H9 (cell line): Measurements from ENCODE around the gene PLEKHO1. TPM values are rescaled to one million over a fixed set of nuclear protein-coding genes. Genes with fewer than 3 reads are reported as not detected.

Experiments
- DNase-seq: peaks from one replicate; pipeline ENCODE4 v3.0.0-alpha.2; 2017
- H2AFZ ChIP-seq: one replicate; pipeline ENCODE4 v1.6.1; 2013; ENCODE audit warnings: mild to moderate bottlenecking, low read length, control low read depth, moderate library complexity
- H2AK5ac ChIP-seq: 2 replicates; pipeline ENCODE4 v1.6.1; 2013; ENCODE audit warnings: low read length, control low read depth, mixed read lengths; ENCODE audit not compliant: insufficient read length
- H2BK120ac ChIP-seq: one replicate; pipeline ENCODE4 v1.6.1; 2013; ENCODE audit warnings: low read depth, mild to moderate bottlenecking, low read length, control low read depth, inconsistent platforms; ENCODE audit not compliant: poor library complexity, severe bottlenecking
- H2BK12ac ChIP-seq: 2 replicates; pipeline ENCODE4 v1.6.1; 2013; ENCODE audit warnings: low read length, control low read depth, mixed read lengths, low read depth; ENCODE audit not compliant: insufficient read length
- H2BK15ac ChIP-seq: 2 replicates; pipeline ENCODE4 v1.6.1; 2013; ENCODE audit warnings: low read depth, low read length, control low read depth
- H2BK20ac ChIP-seq: one replicate; pipeline ENCODE4 v1.6.1; 2013; ENCODE audit warnings: low read depth, mild to moderate bottlenecking, low read length, control low read depth, inconsistent platforms; ENCODE audit not compliant: poor library complexity, severe bottlenecking
- H2BK5ac ChIP-seq: 2 replicates; pipeline ENCODE4 v1.6.1; 2013; ENCODE audit warnings: low read length, control low read depth, mixed read lengths; ENCODE audit not compliant: insufficient read length
- H3K14ac ChIP-seq: 2 replicates; pipeline ENCODE4 v1.6.1; 2013; ENCODE audit warnings: low read length, control low read depth; ENCODE audit not compliant: insufficient read depth
- H3K18ac ChIP-seq: 2 replicates; pipeline ENCODE4 v1.6.1; 2013; ENCODE audit warnings: low read depth, mild to moderate bottlenecking, mixed read lengths, low read length, control low read depth; ENCODE audit not compliant: insufficient read length
- H3K23ac ChIP-seq: 2 replicates; pipeline ENCODE4 v1.6.1; 2013; ENCODE audit warnings: low read length, control low read depth, mixed read lengths, low read depth; ENCODE audit not compliant: insufficient read length
- H3K23me2 ChIP-seq: 2 replicates; pipeline ENCODE4 v1.6.1; 2013; ENCODE audit warnings: low read depth, mild to moderate bottlenecking, mixed read lengths, low read length, control low read depth; ENCODE audit not compliant: insufficient read length, poor library complexity, severe bottlenecking
- H3K27ac ChIP-seq: 2 replicates; pipeline ENCODE4 v1.5.1; 2013; ENCODE audit warnings: low read length, control low read depth, mixed read lengths, low read depth; ENCODE audit not compliant: insufficient read length
- H3K27me3 ChIP-seq: 2 replicates; pipeline ENCODE4 v1.6.1; 2013; ENCODE audit warnings: low read length, control low read depth, inconsistent platforms; ENCODE audit not compliant: insufficient read depth
- H3K4ac ChIP-seq: 2 replicates; pipeline ENCODE4 v1.6.1; 2013; ENCODE audit warnings: low read depth, mild to moderate bottlenecking, control low read depth, inconsistent platforms, low read length, moderate library complexity
- H3K4me1 ChIP-seq: 2 replicates; pipeline ENCODE4 v1.6.1; 2013; ENCODE audit warnings: low read length, control low read depth, inconsistent platforms; ENCODE audit not compliant: insufficient read depth
- H3K4me2 ChIP-seq: 2 replicates; pipeline ENCODE4 v1.6.1; 2013; ENCODE audit warnings: low read length, control low read depth, mixed read lengths; ENCODE audit not compliant: insufficient read length, insufficient read depth
- H3K56ac ChIP-seq: 2 replicates; pipeline ENCODE4 v1.6.1; 2013; ENCODE audit warnings: low read depth, mild to moderate bottlenecking, mixed read lengths, low read length, control low read depth; ENCODE audit not compliant: insufficient read length
- H3K79me1 ChIP-seq: 2 replicates; pipeline ENCODE4 v1.6.1; 2013; ENCODE audit warnings: low read depth, mild to moderate bottlenecking, moderate library complexity, low read length, control low read depth, inconsistent platforms; ENCODE audit not compliant: insufficient read depth, poor library complexity, severe bottlenecking
- H3K79me2 ChIP-seq: 2 replicates; pipeline ENCODE4 v1.6.1; 2013; ENCODE audit warnings: low read length, control low read depth, inconsistent platforms; ENCODE audit not compliant: insufficient read depth
- H3K9ac ChIP-seq: 2 replicates; pipeline ENCODE4 v1.6.1; 2013; ENCODE audit warnings: low read length, control low read depth, mixed read lengths; ENCODE audit not compliant: insufficient read length; ENCODE audit errors: extremely low read depth
- H3K9me3 ChIP-seq: one replicate; pipeline ENCODE4 v1.6.1; 2013; ENCODE audit warnings: low read depth, low read length, inconsistent platforms; ENCODE audit not compliant: control insufficient read depth
- H3T11ph ChIP-seq: one replicate; pipeline ENCODE4 v1.6.1; 2013; ENCODE audit warnings: mild to moderate bottlenecking, low read length, control low read depth, inconsistent platforms
- H4K20me1 ChIP-seq: one replicate; pipeline ENCODE4 v1.6.1; 2013; ENCODE audit not compliant: control insufficient read depth, insufficient read length, insufficient read depth
- H4K5ac ChIP-seq: 2 replicates; pipeline ENCODE4 v1.6.1; 2013; ENCODE audit warnings: low read depth, mild to moderate bottlenecking, mixed read lengths, low read length, control low read depth; ENCODE audit not compliant: insufficient read length
- H4K8ac ChIP-seq: replicated peaks from 2 replicates; pipeline ENCODE4 v1.6.1; 2013; ENCODE audit warnings: low read length, control low read depth, mixed read lengths, low read depth; ENCODE audit not compliant: insufficient read length
- H4K91ac ChIP-seq: 2 replicates; pipeline ENCODE4 v1.6.1; 2013; ENCODE audit warnings: low read depth, mild to moderate bottlenecking, moderate library complexity, mixed read lengths, low read length, control low read depth; ENCODE audit not compliant: insufficient read length
- H3K27ac Mint-ChIP-seq, 3 experiments: 2 replicates in 2 of 3; 3 replicates in 1 of 3; pipeline ENCODE4 v1.8.0; 2020 to 2021; ENCODE audit warnings: mixed read lengths in 3 of 3, mild to moderate bottlenecking in 1 of 3, moderate library complexity in 1 of 3
- H3K27me3 Mint-ChIP-seq: 2 replicates; pipeline ENCODE4 v1.8.0; 2021; ENCODE audit warnings: low read depth, mild to moderate bottlenecking, moderate library complexity, mixed read lengths
- H3K36me3 Mint-ChIP-seq, 3 experiments: 2 replicates in 2 of 3; 3 replicates in 1 of 3; pipeline ENCODE4 v1.8.0; 2020 to 2021; ENCODE audit warnings: low read depth in 3 of 3, mixed read lengths in 3 of 3; ENCODE audit not compliant: insufficient read depth in 1 of 3
- H3K4me1 Mint-ChIP-seq, 2 experiments: 2 replicates each; pipeline ENCODE4 v1.8.0; 2020; ENCODE audit warnings: mixed read lengths in 2 of 2
- H3K4me3 Mint-ChIP-seq, 2 experiments: 2 replicates in 1 of 2; 3 replicates in 1 of 2; pipeline ENCODE4 v1.8.0; 2020 to 2021; ENCODE audit warnings: mild to moderate bottlenecking in 2 of 2, mixed read lengths in 2 of 2, moderate library complexity in 1 of 2
- H3K9me3 Mint-ChIP-seq, 2 experiments: 2 replicates in 1 of 2; 3 replicates in 1 of 2; pipeline ENCODE4 v1.8.0; 2020; ENCODE audit warnings: mild to moderate bottlenecking in 2 of 2, mixed read lengths in 2 of 2, moderate library complexity in 1 of 2
- WGBS: extraction: QIAGEN DNeasy Blood & Tissue Kit; methylation state at CpG from one replicate; pipeline ENCODE4 v1.1.7; 2013; ENCODE audit warnings: missing lambda C conversion rate, low lambda C conversion rate, mixed read lengths; ENCODE audit not compliant: insufficient read length; ENCODE audit errors: extremely low coverage; 5-methylcytosine and 5-hydroxymethylcytosine counted together
- total RNA-seq: library from RNA; stranded (reverse); gene quantifications from 2 replicates; pipeline ENCODE4 v1.2.1, GENCODE V29; 2021
- TF ChIP-seq, protein P1 (sequence below): fragments of 200-600 bp; sonication (generic); conservative IDR thresholded peaks from 3 replicates; pipeline ENCODE4 v1.8.0; 2021; ENCODE audit warnings: antibody characterized with exemption, mild to moderate bottlenecking

The PLEKHO1 gene
- total RNA-seq, 1 experiment from 2014 or later = 48.1 TPM

DNA sequence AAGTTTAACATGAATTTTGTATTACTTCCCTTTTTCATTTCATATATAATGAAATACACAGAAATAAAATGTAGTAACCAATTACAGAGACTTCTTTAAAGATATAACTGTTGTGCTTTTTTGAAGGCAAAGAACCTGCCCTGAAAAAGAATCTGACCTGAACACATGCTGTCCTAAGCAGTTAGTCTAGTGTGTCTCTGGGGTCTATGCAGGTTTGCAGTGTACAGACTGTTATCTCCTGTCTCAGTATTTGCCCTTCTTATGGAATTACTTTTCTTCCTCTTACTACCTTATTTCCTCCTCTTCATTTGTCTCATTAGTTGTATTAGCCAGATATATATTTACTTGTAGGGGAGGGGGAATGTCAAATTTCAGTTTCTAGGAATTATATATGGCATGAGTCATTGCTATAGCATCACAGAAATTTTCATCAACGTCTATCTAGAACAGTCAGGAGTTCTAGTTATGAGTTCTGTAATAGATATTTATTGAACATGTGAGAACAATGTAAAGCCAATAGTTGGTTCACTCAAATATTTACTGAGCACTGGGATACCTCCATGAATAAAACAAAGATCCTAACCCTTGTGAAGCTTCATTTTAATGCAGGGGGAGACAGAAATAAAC is 28.4 kb upstream of the PLEKHO1 start:
- no peaks in the 10 kb centered on the region for H3K27me3 ChIP-seq
- Mint-ChIP-seq H3K4me1 (no peaks in the 10 kb centered on the region), H3K4me3 (no peak overlapping the region), H3K27ac (0 out of 7 replicates have a peak overlapping the region, but pooled peaks of 1 of the 3 experiments have one; percentile 20), H3K9me3 (no peaks in the 10 kb centered on the region), H3K27me3 (no peaks in the 10 kb centered on the region), H3K36me3 (no peaks in the 10 kb centered on the region; a peak in 1 of 7 replicates)
- no peak overlapping the region for H2AK5ac ChIP-seq
- no peak overlapping the region for H2BK5ac ChIP-seq
- TF ChIP-seq, protein P1, sequence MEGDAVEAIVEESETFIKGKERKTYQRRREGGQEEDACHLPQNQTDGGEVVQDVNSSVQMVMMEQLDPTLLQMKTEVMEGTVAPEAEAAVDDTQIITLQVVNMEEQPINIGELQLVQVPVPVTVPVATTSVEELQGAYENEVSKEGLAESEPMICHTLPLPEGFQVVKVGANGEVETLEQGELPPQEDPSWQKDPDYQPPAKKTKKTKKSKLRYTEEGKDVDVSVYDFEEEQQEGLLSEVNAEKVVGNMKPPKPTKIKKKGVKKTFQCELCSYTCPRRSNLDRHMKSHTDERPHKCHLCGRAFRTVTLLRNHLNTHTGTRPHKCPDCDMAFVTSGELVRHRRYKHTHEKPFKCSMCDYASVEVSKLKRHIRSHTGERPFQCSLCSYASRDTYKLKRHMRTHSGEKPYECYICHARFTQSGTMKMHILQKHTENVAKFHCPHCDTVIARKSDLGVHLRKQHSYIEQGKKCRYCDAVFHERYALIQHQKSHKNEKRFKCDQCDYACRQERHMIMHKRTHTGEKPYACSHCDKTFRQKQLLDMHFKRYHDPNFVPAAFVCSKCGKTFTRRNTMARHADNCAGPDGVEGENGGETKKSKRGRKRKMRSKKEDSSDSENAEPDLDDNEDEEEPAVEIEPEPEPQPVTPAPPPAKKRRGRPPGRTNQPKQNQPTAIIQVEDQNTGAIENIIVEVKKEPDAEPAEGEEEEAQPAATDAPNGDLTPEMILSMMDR = no peak
- WGBS = no CpG with 5 or more reads among the region's 1 CpG
- H4K8ac ChIP-seq = no peak overlapping the region
- no peak overlapping the region for H2AFZ ChIP-seq
- H3K79me1 ChIP-seq = no peaks in the 10 kb centered on the region
- H2BK12ac ChIP-seq = no peak overlapping the region
- no peak overlapping the region for H4K91ac ChIP-seq
- H3K9me3 ChIP-seq = no peaks in the 10 kb centered on the region
- H4K5ac ChIP-seq = no peak overlapping the region
- H3K23me2 ChIP-seq = no peaks in the 10 kb centered on the region
- no peak overlapping the region for H3T11ph ChIP-seq
- no peak overlapping the region for H3K4me2 ChIP-seq
- no peak overlapping the region for H3K56ac ChIP-seq
- H2BK120ac ChIP-seq = no peak overlapping the region
- no peak overlapping the region for H3K14ac ChIP-seq
- no peaks in the 10 kb centered on the region for H3K4me1 ChIP-seq
- no peak overlapping the region for H3K18ac ChIP-seq
- no peaks in the 10 kb centered on the region for H4K20me1 ChIP-seq
- no peaks in the 10 kb centered on the region for H3K79me2 ChIP-seq
- no peak overlapping the region for H3K27ac ChIP-seq
- no peak overlapping the region for H3K4ac ChIP-seq
- no peak overlapping the region for H2BK20ac ChIP-seq
- no peak overlapping the region for H3K9ac ChIP-seq
- H2BK15ac ChIP-seq = no peak overlapping the region
- DNase-seq = no peak
- H3K23ac ChIP-seq = no peak overlapping the region
